Skeletal muscle satellite cell (primary cell): ENCODE data around the gene TERF2IP.
A peak's percentile ranks its signal among the peaks of the same experiment; 100 is the strongest.

ENCODE experiments used
- H3K27me3 ChIP-seq: 2 replicates; pipeline ENCODE4 v1.7.0; 2013; ENCODE audit warnings: low read length; ENCODE audit not compliant: control insufficient read depth, insufficient read depth
- H3K36me3 ChIP-seq: 2 replicates; pipeline ENCODE4 v1.7.0; 2013; ENCODE audit warnings: mild to moderate bottlenecking, control low read depth, low read length; ENCODE audit not compliant: insufficient read depth
- H3K4me1 ChIP-seq: 2 replicates; pipeline ENCODE4 v1.7.0; 2013; ENCODE audit warnings: low read length; ENCODE audit not compliant: control insufficient read depth, insufficient read depth
- H3K4me2 ChIP-seq: 2 replicates; pipeline ENCODE4 v1.7.0; 2013; ENCODE audit warnings: mild to moderate bottlenecking, low read length
- H3K4me3 ChIP-seq: 2 replicates; pipeline ENCODE4 v1.7.0; 2013; ENCODE audit warnings: low read length
- H3K9ac ChIP-seq: 2 replicates; pipeline ENCODE4 v1.7.0; 2013; ENCODE audit warnings: mild to moderate bottlenecking, low read depth, low read length, moderate library complexity
- H3K9me3 ChIP-seq: replicated peaks from 2 replicates; pipeline ENCODE4 v1.7.0; 2013; ENCODE audit warnings: mild to moderate bottlenecking, control low read depth, low read length

TERF2IP gene

DNA sequence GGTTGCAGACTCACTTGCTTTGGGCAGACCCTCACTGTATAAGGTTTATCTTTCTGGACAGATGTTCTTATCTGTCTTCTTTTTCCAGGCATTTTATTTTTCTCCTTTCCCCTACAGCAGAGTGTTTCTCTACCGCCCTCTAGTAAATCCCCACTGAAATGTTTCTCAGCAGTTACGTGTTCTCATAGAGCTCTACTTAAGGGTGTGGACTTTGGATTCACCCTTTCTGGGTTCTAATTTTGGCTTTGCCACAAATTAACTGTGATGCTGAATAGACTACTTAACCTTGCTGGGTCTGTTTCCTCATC lies 26.4 kb upstream of the TERF2IP start:
- Histone ChIP-seq H3K27me3 (no peaks in the 10 kb centered on the region), H3K9ac (no peak overlapping the region), H3K4me3 (no peak overlapping the region), H3K36me3 (peaks cover 39% of the 10 kb centered on the region), H3K9me3 (no peaks in the 10 kb centered on the region), H3K4me1 (peaks cover 14% of the 10 kb centered on the region), H3K4me2 (peak overlapping the region; percentile 55)

DNA sequence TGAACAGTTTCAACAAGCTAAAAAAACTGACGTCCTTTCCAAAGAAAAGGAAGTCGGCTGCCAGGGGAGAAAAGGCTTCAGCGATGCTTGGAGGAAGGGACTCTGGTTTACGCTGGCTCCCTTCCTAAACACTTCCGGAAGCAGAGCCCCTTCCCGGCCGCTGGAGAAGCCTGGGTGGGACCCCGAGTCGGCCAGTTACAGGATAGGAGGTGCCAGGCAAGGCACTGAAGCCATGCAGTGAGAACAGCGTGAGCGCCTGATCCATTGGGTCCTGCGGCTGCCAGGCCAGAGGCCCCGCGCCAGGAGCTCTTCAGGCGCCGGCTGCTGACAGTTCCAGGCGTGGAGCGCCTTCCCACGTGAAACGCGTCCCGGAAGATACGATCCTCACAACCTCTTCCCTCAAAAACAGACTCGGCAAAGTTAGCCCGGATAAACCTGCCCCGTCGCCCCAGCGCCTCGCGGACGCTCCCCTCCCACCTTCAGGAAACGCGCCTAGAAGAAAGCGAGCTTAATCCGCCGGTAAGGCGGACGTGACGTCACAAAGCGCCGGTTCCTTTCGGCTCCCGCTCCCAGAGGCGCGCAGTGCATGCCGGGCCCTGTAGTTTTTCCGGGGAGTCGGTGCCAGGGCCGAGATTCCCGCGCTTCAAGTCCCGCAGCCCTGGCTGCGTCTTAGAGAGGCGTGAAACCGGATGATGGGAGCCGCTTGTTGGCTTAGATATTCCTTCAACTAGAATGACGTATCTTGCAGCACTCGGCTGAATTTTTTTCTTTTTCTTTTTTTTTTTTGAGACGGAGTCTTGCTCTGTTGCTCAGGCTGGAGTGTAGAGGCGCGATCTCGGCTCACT lies 24.6 kb upstream of the TERF2IP start, which contains the start of gene ADAT1:
ADAT1 (minus strand) TSS at position 521 of the 845 bp plus-strand sequence. CDS start 2,482 bp downstream, outside the sequence.
- H3K27me3 ChIP-seq, result no peaks in the 10 kb centered on the region
- H3K4me1 ChIP-seq, result peaks cover 14% of the 10 kb centered on the region
- H3K36me3 ChIP-seq, result peaks cover 40% of the 10 kb centered on the region
- H3K9ac ChIP-seq, result peak within 1 kb of the TSS; percentile 89
- peak within 1 kb of the TSS; percentile 97 for H3K4me2 ChIP-seq
- no peaks in the 10 kb centered on the region for H3K9me3 ChIP-seq
- peak within 1 kb of the TSS; percentile 80 for H3K4me3 ChIP-seq

DNA sequence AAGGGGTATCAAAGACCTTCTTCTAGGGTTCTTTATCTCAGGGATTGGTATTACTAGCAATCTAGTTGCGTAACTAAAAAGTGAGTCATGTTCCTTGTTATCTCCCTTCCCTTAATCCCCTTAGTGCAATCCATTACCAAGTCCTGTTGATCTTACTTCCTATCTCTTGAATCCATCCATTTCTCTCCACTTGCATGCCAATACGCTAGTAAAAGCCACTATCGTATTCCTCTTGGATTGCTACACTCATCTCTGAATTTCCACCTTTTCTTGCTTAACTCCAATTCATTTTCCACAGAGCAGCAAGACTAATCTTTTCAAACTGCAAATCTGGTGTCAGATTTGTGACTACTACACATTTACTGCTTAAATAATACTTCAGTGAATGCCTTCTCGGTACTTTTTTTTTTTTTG lies 22.6 kb upstream of the TERF2IP start:
- no peak overlapping the region for H3K9ac ChIP-seq
- peaks cover 46% of the 10 kb centered on the region for H3K36me3 ChIP-seq
- no peak overlapping the region for H3K4me2 ChIP-seq
- H3K4me1 ChIP-seq, result peaks cover 14% of the 10 kb centered on the region
- H3K4me3 ChIP-seq, result no peak overlapping the region
- no peaks in the 10 kb centered on the region for H3K27me3 ChIP-seq
- no peaks in the 10 kb centered on the region for H3K9me3 ChIP-seq

- Histone ChIP-seq H3K4me2 (no peak overlapping the region), H3K4me3 (no peak overlapping the region), H3K36me3 (peaks cover 56% of the 10 kb centered on the region), H3K9me3 (no peaks in the 10 kb centered on the region), H3K9ac (no peak overlapping the region), H3K4me1 (peaks cover 9% of the 10 kb centered on the region), H3K27me3 (no peaks in the 10 kb centered on the region)
Observed at GRCh38 chr16:75626806-75627205, 20.8 kb upstream of the TERF2IP start.

GRCh38 chr16:75627851-75628250 lies 19.7 kb upstream of the TERF2IP start:
- peaks cover 3% of the 10 kb centered on the region for H3K4me1 ChIP-seq
- H3K9ac ChIP-seq, result no peak overlapping the region
- H3K4me3 ChIP-seq, result no peak overlapping the region
- no peaks in the 10 kb centered on the region for H3K27me3 ChIP-seq
- peaks cover 65% of the 10 kb centered on the region for H3K36me3 ChIP-seq
- H3K4me2 ChIP-seq, result no peak overlapping the region
- no peaks in the 10 kb centered on the region for H3K9me3 ChIP-seq

GRCh38 chr16:75628351-75628750 lies 19.2 kb upstream of the TERF2IP start:
- Histone ChIP-seq H3K9me3 (no peaks in the 10 kb centered on the region), H3K4me3 (no peak overlapping the region), H3K4me1 (peaks cover 3% of the 10 kb centered on the region), H3K27me3 (no peaks in the 10 kb centered on the region), H3K36me3 (peaks cover 70% of the 10 kb centered on the region), H3K9ac (no peak overlapping the region), H3K4me2 (no peak overlapping the region)

DNA sequence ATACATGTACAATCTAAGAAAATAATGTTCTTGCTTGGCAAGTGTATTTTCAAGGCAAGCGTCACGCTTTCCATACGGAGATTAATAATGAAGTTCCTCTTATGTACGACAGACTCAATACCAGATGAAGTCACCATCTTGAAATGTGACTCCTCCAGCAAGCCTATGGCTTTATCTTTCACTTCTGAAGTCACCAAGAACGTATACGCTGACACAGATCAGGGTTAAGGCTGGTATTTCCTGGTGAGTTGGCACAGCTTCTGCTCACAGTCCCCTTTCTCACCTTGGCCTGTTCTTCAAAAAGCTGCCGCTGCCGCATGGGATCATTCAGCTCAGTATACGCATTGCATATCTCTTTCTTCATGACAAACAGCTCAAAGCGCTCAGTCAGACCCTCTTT lies 18.4 kb upstream of the TERF2IP start:
- H3K4me1 ChIP-seq, result peaks cover 3% of the 10 kb centered on the region
- H3K27me3 ChIP-seq, result no peaks in the 10 kb centered on the region
- H3K36me3 ChIP-seq, result peaks cover 76% of the 10 kb centered on the region
- no peak overlapping the region for H3K4me3 ChIP-seq
- no peak overlapping the region for H3K4me2 ChIP-seq
- no peak overlapping the region for H3K9ac ChIP-seq
- no peaks in the 10 kb centered on the region for H3K9me3 ChIP-seq

DNA sequence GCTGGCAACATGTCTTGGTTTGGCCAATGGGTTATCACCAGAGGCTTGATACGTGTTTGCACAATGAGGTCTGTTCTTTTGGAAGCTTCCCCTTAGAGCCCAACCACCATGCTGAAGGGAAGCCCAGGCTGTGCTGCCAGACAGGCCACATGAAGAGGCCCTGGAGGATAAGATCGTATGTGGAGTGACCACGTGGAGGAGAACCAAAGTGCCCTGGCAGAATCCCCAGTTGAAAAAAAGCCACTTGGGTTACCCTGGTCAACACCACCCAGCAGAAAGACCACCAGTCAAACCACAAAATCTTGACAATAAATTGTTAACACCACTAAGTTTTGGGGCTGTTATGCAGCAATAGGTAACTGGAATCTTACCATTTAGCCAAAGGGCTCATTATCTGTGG lies 17.5 kb upstream of the TERF2IP start:
- no peaks in the 10 kb centered on the region for H3K9me3 ChIP-seq
- no peak overlapping the region for H3K4me3 ChIP-seq
- H3K4me2 ChIP-seq, result no peak overlapping the region
- no peaks in the 10 kb centered on the region for H3K27me3 ChIP-seq
- no peaks in the 10 kb centered on the region for H3K4me1 ChIP-seq
- peaks cover 84% of the 10 kb centered on the region for H3K36me3 ChIP-seq
- no peak overlapping the region for H3K9ac ChIP-seq

GRCh38 chr16:75632857-75633256 lies 14.7 kb upstream of the TERF2IP start:
- Histone ChIP-seq H3K27me3 (no peaks in the 10 kb centered on the region), H3K36me3 (peaks cover 85% of the 10 kb centered on the region), H3K9ac (no peak overlapping the region), H3K4me2 (no peak overlapping the region), H3K9me3 (no peaks in the 10 kb centered on the region), H3K4me1 (no peaks in the 10 kb centered on the region), H3K4me3 (no peak overlapping the region)

GRCh38 chr16:75635036-75635435 lies 12.5 kb upstream of the TERF2IP start:
- Histone ChIP-seq H3K4me3 (no peak overlapping the region), H3K9me3 (no peaks in the 10 kb centered on the region), H3K4me1 (no peaks in the 10 kb centered on the region), H3K27me3 (no peaks in the 10 kb centered on the region), H3K9ac (no peak overlapping the region), H3K36me3 (peaks cover 70% of the 10 kb centered on the region), H3K4me2 (no peak overlapping the region)

- Histone ChIP-seq H3K36me3 (peaks cover 68% of the 10 kb centered on the region), H3K27me3 (no peaks in the 10 kb centered on the region), H3K9ac (no peak overlapping the region), H3K9me3 (no peaks in the 10 kb centered on the region), H3K4me3 (no peak overlapping the region), H3K4me1 (no peaks in the 10 kb centered on the region), H3K4me2 (no peak overlapping the region)
Observed at GRCh38 chr16:75640598-75640997, 7.0 kb upstream of the TERF2IP start.
